Adrenal gland (tissue), 12 donors: ENCODE results near the gene CALML6. TPM values are rescaled to one million over a fixed set of nuclear protein-coding genes. Genes with fewer than 3 reads are reported as not detected.

Experiments used
- DNase-seq, 7 donors: peaks; one replicate each; pipeline ENCODE4 v3.0.0-alpha.2; 2019 to 2020
- H3K27ac ChIP-seq, 5 donors: fragments of 200-600 bp; sonication (generic) in 4 of 5; 1 replicate in 3 of 5; 2 replicates in 2 of 5; pipeline versions ENCODE4 v1.5.1 to v1.8.0; 2016 to 2020; ENCODE audit warnings: mild to moderate bottlenecking in 1 of 5
- H3K27me3 ChIP-seq: fragments of 200-600 bp; 2 replicates; pipeline ENCODE4 v1.8.0; 2021
- H3K36me3 ChIP-seq, 2 donors: fragments of 200-600 bp; replicated peaks in 1 of 2; 1 replicate in 1 of 2; 2 replicates in 1 of 2; pipeline versions ENCODE4 v1.5.1 to v1.8.0; 2018 to 2022
- H3K4me1 ChIP-seq, 2 donors: fragments of 200-600 bp; replicated peaks in 1 of 2; 1 replicate in 1 of 2; 2 replicates in 1 of 2; pipeline versions ENCODE4 v1.5.1 to v1.8.0; 2018 to 2021
- H3K4me3 ChIP-seq, 4 donors: fragments of 200-600 bp; sonication (generic) in 3 of 4; one replicate each; pipeline ENCODE4 v1.5.1; 2016 to 2018
- H3K9me3 ChIP-seq, 3 donors: fragments of 200-600 bp; sonication (generic) in 1 of 3; replicated peaks in 1 of 3; 1 replicate in 2 of 3; 2 replicates in 1 of 3; pipeline versions ENCODE4 v1.5.1 to v1.8.0; 2016 to 2021
- POLR2A ChIP-seq, 2 donors: fragments of 450-650 bp; IDR thresholded peaks; one replicate each; pipeline ENCODE4 v1.6.1; 2017; ENCODE audit warnings: antibody characterized with exemption in 2 of 2, mild to moderate bottlenecking in 2 of 2, moderate library complexity in 1 of 2
- WGBS, 4 donors: extraction: QIAGEN DNeasy Blood & Tissue Kit in 2 of 4; methylation state at CpG; one replicate each; pipeline versions ENCODE4 v1.1.5 to v1.1.7; 2013 to 2017; 5-methylcytosine and 5-hydroxymethylcytosine counted together
- intact Hi-C, 2 donors: fragments of 100-400 bp; cut with DNase I; formaldehyde crosslinking; loops; one replicate each; pipeline versions ENCODE4 v1.14.1 to v1.15.0; 2022 to 2023
- polyA plus RNA-seq, 3 donors: library from polyadenylated mRNA; stranded (reverse); fragments of 200-250 nt in 2 of 3; fragments of 350-450 nt in 1 of 3; fragmentation: Illumina TruSeq in 1 of 3; extraction: RNeasy Lipid Tissue Mini Kit (QIAGEN cat#74804) in 1 of 3; gene quantifications; one replicate each; pipeline ENCODE4 v1.2.3, GENCODE V29; 2013 to 2014
- total RNA-seq, 9 donors: library from RNA; depleted of rRNA in 4 of 9; stranded (reverse); fragments of >200 nt in 4 of 9; fragments of 120-200 nt in 1 of 9; fragmentation: NEBNext Ultra II Directional in 1 of 9; extraction: Animal tissue kit (Norgen Biotek cat#: 25700) in 1 of 9; gene quantifications; one replicate each; pipeline versions ENCODE4 v1.1.0 to v1.2.4, GENCODE V29; 2013 to 2023
- TF ChIP-seq, protein P1 (sequence below), 6 experiments: fragments of 450-650 bp in 4 of 6; fragments of 200-600 bp in 2 of 6; sonication (generic) in 1 of 6; IDR thresholded peaks; 1 replicate in 5 of 6; 2 replicates in 1 of 6; pipeline versions ENCODE4 v1.5.1 to v1.8.0; 2016 to 2021; ENCODE audit warnings: antibody characterized with exemption in 6 of 6, mild to moderate bottlenecking in 2 of 6, moderate library complexity in 1 of 6
- donor health status: healthy with polysubstance abuse.
- donor health status: Bipolar disorder and iron deficiency.
- donor health status: DM: yes; HTN: yes; CAD: no.
- donor health status: DM: no; HTN: no; CAD: no.
- donor health status: DM: no; HTN: no; CAD: no.
- donor health status: DM: yes; HTN: yes; CAD: no.

CALML6 gene
- total and polyA plus RNA-seq, 12 donors: 0.17 to 4.7 (median 0.48) TPM; not detected in 6

- no peaks in the 10 kb centered on the region for H3K36me3 ChIP-seq
- WGBS, 4 donors: 75 to 87% (median 86%) methylated on average over 3 to 6 of the region's 6 CpGs
- H3K4me1 ChIP-seq: peaks cover 13 to 14% of the 10 kb centered on the region in 2 donors
- no peak overlapping the region for H3K4me3 ChIP-seq
- DNase-seq: peak in 1 of 7 donors; percentile 29
- H3K27me3 ChIP-seq: no peaks in the 10 kb centered on the region
- no peak for TF ChIP-seq POLR2A (IDR thresholded peaks at IDR 0.05)
- TF ChIP-seq, protein P1, sequence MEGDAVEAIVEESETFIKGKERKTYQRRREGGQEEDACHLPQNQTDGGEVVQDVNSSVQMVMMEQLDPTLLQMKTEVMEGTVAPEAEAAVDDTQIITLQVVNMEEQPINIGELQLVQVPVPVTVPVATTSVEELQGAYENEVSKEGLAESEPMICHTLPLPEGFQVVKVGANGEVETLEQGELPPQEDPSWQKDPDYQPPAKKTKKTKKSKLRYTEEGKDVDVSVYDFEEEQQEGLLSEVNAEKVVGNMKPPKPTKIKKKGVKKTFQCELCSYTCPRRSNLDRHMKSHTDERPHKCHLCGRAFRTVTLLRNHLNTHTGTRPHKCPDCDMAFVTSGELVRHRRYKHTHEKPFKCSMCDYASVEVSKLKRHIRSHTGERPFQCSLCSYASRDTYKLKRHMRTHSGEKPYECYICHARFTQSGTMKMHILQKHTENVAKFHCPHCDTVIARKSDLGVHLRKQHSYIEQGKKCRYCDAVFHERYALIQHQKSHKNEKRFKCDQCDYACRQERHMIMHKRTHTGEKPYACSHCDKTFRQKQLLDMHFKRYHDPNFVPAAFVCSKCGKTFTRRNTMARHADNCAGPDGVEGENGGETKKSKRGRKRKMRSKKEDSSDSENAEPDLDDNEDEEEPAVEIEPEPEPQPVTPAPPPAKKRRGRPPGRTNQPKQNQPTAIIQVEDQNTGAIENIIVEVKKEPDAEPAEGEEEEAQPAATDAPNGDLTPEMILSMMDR (IDR thresholded peaks at IDR 0.05): no peak
- intact Hi-C loops: no loop called here
- no peaks in the 10 kb centered on the region for H3K9me3 ChIP-seq
- peak overlapping the region in 4 of 5 donors; percentile 1 to 89 (median 78) for H3K27ac ChIP-seq
These were observed 5.1 kb downstream of the CALML6 start for GRCh38 chr1:1920057-1920607.

DNA sequence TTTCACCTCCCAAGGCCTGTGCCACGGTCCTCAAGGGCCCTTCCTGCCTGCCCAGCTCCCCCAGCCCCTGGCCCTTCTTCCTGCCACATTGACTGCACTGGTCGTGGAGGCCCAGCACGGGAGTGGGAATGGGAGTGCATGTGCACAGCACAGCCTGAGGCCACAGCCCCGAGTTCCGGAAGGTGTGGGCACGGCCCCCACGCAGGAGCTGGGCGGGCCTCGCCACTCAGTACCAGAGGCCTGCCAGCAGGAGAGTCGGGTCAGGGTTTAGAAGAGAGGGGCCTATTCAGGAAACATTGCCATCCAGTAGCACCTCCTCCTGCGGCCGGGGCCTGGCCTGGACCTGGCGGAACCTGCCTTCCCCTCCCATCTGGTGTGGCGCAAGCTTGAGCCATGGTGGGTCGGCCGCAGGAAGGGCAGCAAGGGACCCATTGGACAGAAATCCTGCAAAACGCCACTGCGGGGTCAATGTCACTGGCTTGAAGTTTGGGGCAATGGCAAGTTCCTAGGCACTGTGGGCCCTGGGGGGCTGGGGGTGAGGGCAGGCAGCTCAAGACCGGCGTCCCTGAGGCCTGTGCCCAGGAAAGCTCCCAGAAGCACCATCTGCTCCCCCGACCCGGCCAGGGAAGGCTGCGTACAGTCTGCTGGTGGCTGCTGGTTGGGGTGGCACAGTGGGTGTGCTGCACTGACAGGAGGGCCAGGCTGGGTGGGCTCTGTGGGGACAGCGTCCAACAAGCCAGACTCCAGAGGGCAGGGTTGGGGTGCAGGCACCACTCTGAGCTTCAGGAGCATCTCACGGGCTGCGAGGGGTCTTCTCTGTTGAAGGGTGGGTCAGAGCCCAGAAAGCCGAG, 5.8 kb downstream of the CALML6 start:
- 86 to 91% (median 89%) methylated on average over 10 to 27 of the region's 27 CpGs for WGBS, 4 donors
- Histone ChIP-seq H3K36me3 (no peaks in the 10 kb centered on the region), H3K27me3 (no peaks in the 10 kb centered on the region), H3K4me1 (peaks cover 13 to 14% of the 10 kb centered on the region in 2 donors), H3K4me3 (no peak overlapping the region), H3K9me3 (no peaks in the 10 kb centered on the region), H3K27ac (no peak overlapping the region)
- DNase-seq: peak in 3 of 7 donors; percentile 21 to 43 (median 41)
- TF ChIP-seq POLR2A (IDR thresholded peaks at IDR 0.05): no peak
- TF ChIP-seq, protein P1 (IDR thresholded peaks at IDR 0.05): peak in 1 of 6 experiments; percentile 8
- intact Hi-C loops: no loop called here

DNA sequence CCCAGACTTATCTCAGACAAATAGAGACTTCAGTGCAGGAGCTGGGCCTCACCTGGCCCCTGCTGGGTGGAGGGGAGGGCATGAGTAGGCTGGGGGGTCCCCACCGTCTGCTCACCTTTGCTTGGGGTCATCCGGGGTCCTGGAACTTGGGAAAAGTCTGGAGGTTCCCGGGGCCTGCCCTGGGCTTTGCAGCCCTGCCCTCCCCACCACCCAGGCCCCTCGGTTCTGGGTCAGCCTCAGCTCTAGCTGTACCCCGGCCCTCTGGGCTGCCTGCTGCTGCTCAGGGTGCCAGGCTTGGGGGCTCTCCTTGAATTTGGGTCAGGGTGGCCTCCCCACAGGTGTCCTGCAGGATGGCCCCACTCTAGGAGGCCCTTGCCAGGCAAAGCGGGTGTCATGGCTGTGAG, 6.4 kb downstream of the CALML6 start:
- Histone ChIP-seq H3K4me3 (no peak overlapping the region), H3K9me3 (no peaks in the 10 kb centered on the region), H3K27me3 (no peaks in the 10 kb centered on the region), H3K36me3 (no peaks in the 10 kb centered on the region), H3K4me1 (peaks cover 13 to 14% of the 10 kb centered on the region in 2 donors), H3K27ac (no peak overlapping the region)
- WGBS, 4 donors: 87 to 100% (median 89%) methylated on average over 1 to 6 of the region's 6 CpGs
- DNase-seq: peak in 3 of 7 donors; percentile 15 to 36 (median 21)
- intact Hi-C loops: no loop called here
- TF ChIP-seq, protein P1 (IDR thresholded peaks at IDR 0.05): no peak
- TF ChIP-seq POLR2A (IDR thresholded peaks at IDR 0.05): no peak

- intact Hi-C loops: no loop called here
- no peak overlapping the region for H3K27ac ChIP-seq
- DNase-seq: peak in 1 of 7 donors; percentile 24
These were observed 7.0 kb downstream of the CALML6 start for GRCh38 chr1:1921901-1922701.

More at GRCh38 chr1:1921901-1922701, 7.0 kb downstream of the CALML6 start:
- no peaks in the 10 kb centered on the region for H3K27me3 ChIP-seq
- no peaks in the 10 kb centered on the region for H3K9me3 ChIP-seq
- peaks cover 13 to 14% of the 10 kb centered on the region in 2 donors for H3K4me1 ChIP-seq
- no peaks in the 10 kb centered on the region for H3K36me3 ChIP-seq
- H3K4me3 ChIP-seq: no peak overlapping the region
- 86 to 96% (median 92%) methylated on average over 13 to 16 of the region's 16 CpGs for WGBS, 4 donors
- no peak for TF ChIP-seq POLR2A (IDR thresholded peaks at IDR 0.05)
- TF ChIP-seq, protein P1 (IDR thresholded peaks at IDR 0.05): no peak
